DMS53 treated with DMSO at 0.1 percent for 48 hours (cell line): ENCODE measurements around the gene BBOX1.
"Not testable (repeated sequence)": the region's sequence is repeated elsewhere in the genome, so short reads cannot be mapped to it uniquely, and the experiment has no call there.

Source experiments
- DNase-seq: peaks from one replicate; lab custom pipeline; 2025; ENCODE audit not compliant: unreplicated experiment; lab: John Stamatoyannopoulos, UW

The BBOX1 gene

DNA sequence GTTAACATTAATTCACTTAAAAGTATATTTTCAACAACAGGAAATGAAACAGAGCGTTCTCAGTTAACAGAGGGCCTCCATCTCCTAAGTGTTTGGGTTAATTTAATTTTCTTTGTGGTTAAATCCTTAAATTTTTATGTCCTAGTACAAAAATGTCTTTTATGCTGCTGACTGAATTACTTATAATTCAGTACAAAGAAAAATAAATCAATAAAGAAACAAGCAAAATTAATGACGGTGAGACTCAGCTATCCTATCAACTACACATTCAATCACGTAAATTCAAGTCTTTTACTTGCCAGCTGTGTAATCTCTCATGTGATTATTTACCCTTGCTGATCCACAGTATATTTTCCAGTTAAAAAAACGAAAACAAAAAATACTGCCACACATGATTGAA lies 81.4 kb downstream of the BBOX1 start:
- DNase-seq = no peak

DNA sequence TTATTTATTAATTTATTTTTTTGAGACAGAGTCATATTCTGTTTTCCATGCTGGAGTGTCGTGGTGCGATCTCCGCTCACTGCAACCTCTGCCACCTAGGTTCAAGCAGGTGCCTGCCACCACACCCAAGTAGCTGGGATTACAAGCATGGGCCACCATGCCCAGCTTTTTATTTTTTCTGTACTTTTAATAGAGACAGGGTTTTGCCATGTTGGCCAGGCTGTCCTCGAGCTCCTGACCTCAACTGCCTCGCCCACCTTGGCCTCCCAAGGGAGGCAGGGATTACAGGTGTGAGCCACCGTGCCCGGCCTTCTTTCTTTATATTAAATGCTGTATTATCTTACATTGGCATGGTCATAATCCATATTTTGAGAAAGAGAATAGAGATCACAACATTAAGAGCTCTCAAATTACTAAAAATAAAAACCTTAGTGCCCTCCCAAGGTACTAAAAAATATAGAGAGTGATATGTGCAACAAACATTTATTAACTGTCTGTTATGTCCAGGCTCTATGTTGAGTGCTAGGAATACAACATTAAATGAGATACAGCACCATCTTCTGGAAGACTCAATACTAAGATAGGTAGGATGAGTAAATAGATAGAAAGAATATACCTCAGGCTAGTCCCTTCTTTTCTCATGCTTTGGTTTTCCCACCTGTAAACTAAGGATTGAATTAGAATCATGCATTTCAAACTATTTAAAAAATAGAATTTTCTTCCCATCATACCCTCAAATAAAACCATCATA lies 84.1 kb downstream of the BBOX1 start:
- no peak for DNase-seq

DNA sequence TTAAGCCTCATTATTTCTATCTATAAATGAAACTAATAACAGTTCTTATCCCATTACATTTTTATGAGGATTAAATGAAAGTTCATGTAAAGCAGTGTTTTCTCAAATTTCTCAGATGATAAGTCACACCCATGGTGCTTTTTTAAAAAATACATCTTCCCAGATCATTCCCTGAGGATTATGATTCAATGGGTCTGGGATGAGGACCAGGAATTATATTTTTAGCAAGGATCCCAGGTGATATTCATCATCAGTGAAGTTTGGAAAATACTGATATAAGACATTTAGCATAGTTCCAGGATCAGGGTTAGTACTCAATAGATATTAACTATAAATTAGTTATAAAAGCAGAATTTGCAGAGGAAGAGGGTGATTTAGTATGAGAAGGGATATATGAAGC lies 89.1 kb downstream of the BBOX1 start:
- DNase-seq = no peak

DNA sequence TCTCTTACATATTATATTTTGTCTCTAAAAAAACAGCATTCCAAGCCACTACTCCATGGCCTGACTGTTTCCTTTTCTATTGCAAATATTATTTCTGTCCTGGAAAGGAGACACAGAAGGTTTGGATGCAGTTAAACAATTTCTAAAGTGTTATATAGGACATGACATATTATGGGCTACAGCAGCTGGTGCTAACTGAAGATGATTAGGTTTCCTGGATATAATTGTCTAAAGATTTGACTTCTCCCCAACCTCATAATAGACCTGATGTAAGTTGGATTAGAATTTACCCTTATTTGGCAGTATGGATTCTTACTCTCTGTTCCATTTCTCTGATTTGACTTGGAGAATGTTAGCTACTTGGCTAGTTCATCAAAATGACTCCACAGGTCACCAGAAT lies 90.2 kb downstream of the BBOX1 start:
- DNase-seq = no peak

DNA sequence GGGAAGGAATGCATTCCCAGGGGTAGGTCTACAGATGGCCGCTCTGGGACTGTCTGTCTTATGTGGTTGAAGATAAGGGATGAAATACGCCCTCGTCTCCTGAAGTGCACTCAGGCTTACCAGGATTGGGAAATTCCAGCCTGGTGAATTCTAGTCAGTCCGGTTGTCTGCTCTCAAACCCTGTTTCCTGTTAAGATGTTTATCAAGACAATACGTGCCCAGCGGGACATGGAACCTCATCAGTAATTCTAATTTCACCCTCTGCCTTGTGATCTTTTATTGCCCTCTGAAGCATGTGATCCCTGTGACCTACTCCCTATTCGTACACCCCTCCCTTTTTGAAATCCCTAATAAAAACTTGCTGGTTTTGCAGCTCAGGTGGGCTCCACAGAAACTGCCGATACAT lies 95.3 kb downstream of the BBOX1 start:
- DNase-seq = not testable (repeated sequence)

DNA sequence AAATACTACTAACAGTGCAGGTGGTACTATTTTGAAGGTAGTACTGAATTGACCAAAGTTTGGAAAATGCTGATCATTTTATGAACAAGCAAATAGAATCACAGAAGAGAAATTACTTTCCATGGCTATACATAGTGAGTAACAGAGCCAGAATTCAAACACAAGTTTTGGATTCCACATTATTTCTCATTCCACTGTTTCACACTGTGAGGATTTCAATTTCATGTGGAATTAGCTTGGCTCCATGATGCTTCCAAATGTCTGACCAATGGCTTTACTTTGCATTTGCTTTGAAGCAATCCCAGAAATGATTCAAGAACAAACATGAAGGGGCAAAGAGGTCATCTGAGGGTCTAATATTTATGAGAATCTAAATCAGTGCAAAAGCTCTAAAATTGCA lies 98.1 kb downstream of the BBOX1 start:
- no peak for DNase-seq

DNA sequence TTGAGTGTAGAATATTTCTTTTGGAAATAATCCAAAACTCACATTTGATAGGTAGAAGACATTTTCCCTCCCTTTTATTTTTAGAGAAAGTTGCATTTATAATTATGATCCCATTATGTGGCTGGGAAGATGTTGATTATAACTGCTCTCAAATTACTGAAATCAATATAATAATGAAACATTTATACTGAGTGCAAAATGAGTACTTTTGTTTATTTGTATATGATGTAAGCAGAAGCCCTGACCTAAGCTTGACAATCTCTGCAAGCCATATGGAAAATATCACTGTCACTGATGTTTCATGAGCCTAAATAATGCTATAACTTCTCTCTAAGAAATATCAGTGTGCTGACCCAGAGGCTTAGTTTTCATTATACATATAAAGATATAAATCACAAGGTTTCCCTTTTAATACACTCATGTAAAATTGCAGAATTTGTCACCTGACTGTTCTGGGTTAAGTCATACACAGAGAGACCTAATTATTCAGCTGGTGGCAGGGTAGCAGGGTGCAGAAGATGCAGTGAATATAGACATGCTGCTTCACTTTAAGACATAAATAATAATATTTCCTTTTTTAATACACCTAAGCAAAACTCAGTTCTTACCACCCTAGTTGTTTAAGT lies 99.2 kb downstream of the BBOX1 start:
- no peak for DNase-seq

DNA sequence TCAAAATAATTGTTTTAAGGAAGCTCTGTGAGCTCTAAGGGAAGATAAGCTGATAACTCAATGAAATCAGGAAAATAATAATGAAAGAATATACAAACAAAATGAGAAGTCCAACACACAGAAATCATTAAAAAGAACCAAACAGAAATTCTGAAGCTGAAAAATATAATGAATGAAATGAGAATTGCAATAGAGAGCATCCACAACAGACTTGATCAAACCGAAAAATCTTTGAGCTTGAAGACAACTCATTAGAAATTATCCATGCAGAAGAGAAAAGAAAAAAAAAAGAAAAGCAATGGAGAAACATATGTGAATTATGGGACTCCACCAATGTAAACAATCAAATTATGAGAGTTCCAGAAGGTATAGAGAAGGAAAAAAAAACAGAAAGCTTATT lies 101.0 kb downstream of the BBOX1 start:
- no peak for DNase-seq

DNA sequence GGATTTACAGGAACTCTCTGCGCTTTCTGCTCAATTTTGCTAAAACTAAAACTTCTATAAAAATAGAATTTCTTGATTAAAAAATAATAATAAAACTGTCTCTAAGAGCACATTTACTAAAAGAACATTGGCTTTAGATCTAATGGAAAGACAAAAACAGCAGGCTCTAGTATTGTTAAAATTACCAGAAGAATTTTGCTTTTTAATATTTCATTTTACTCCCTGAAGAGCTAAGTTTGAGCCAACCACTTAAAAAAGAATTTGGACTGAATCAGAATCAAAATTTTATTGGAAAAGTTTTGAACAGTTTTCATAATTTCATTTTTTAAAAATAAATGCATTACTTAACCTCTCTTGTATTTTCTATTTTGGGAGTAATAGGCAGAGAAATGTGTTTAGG lies 107.3 kb downstream of the BBOX1 start:
- no peak for DNase-seq

DNA sequence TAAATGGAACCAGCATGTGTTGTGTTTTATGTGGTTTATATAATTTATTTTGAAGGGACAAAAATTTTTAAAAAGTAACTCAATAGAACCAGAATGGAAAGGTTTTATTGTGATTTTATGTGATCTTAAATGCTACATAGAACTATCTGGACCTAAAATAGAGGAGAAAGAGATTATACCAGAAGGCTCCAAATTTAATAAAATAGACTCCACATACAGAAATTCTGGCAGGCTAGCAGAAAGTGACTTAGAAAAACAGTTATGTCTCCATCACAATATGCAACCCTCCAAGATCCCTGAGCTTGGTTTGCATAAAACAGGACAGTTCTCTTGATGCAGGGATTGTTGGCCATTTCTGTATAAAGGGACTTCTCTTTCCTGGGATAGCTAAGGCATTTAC lies 107.9 kb downstream of the BBOX1 start:
- DNase-seq = no peak

DNA sequence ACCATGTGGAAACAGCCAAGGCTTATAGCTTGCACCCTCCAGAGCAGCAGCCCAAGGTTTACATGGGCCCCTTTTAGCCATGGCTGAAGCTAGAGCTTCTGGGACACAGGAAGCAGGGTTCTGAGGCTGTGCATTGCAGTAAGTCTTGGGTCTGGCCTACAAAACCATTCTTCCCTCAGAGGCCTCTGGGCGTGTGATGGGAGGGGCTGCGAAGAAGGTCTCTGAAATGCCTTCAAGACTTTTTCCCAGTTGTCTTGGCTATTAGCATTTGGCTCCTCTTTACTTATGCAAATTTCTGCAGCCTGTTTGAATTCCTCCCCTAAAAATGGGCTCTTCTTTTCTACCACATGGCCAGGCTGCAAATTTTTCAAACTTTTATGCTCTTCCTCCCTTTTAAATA lies 109.5 kb downstream of the BBOX1 start:
- no peak for DNase-seq

DNA sequence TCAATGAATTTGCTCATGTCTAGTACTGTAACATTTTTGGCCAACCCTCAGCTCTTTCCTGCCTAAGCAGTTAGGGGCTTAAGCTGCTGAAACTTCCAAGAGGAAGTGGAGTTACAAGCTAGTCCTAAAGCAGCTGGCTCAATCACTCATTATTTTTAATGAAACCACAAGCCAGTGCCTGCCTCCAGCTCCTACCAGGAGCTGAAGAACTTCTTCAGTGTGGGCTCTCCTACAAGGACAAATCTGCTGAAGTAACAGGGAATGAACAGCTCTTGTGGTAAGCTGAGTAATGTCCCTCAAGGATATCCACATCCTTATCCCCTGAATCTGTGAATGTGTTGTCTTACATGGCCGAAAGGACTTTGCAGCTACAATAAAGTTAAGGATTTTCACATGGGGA lies 112.5 kb downstream of the BBOX1 start:
- no peak for DNase-seq

DNA sequence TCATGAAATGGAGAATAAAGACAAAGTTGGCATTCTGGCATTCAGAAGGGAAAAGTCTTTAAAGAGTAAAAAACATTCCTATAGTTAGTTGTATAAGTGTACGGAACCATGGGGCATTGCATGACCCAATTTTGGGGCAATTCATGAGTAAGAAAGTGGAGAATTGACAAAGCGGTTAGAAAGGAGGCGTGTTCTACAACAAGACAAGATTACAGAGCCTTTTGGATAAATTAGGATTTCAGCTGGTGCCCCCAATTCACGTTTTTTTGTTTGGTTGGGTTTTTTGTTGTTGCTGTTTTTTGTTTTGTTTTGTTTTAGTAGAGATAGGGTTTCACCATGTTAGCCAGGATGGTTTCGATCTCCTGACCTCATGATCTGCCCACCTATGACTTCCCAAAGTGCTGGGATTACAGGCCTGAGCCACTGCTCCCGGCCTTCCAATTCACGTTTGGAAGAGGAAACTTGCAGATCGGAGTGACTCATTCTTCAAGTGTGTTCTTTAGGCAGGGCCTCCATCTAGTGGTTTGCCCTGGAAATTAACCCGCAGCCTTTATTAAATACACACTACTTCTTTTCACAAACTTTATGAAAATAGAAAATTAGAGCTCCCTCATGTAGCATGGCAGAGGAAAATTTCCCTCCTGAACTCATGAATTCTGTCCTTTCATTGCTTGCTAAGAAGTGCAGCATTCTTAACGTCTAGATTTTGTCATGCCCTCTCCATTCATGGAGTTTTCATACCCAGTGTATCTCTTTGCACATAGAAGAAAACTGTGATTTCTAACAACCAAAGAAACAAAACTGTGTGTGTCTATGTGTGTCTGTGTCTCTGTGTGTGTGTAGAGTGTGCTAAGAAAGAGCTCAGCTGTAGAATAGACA lies 118.1 kb downstream of the BBOX1 start:
- peak; percentile 54 for DNase-seq

DNA sequence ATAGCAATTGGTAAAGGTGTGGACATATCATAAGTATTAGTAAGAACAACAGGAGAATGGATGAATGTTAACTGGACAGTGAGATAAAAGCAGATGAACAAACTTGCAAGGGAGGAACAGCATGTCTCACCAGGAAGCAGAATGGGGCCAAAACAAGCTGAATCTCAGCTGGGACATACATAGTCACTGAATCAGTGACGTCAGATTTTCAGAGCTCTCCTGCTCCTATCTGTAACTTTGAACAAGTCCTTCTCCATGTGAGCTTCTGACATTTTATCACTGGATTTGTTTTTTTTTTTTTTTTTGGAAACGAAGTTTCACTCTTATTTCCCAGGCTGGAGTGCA lies 118.7 kb downstream of the BBOX1 start:
- no peak for DNase-seq

DNA sequence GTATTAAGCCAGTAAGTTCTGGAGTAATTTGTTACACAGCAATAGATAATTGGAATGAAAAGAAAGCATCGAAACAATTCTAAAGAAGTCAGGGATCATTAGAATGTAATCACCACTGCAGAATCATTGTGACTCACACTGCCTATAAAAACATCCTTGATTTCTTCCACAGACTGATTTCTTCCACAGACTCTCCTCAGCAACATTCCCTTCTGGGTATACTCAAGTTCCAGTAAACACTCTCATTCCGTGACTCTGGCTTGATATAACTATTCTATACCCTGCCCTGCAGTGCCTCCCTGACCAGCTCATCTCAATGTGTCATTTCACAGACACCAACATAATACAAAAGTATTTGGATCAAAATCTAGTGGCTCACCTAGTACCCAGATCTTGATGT lies 120.5 kb downstream of the BBOX1 start:
- no peak for DNase-seq

DNA sequence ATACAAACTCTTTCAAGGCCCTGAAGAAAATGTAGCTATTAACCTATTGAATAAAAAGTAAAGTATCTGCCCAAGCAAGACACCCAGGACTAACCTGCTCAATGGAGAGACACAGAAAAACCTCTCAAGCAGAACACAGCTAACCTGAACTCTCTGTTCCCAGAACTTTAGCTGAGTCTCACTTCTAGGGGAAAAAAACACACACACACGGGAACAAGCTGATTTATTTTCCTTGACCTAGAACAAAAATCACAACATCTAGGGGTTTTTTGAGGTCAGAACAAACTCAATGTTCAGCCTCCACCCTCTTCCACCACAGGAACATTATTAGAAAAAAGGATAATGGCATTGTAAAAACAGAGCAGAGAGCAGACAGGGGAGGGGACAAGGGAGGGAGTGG lies 121.6 kb downstream of the BBOX1 start:
- DNase-seq = no peak

DNA sequence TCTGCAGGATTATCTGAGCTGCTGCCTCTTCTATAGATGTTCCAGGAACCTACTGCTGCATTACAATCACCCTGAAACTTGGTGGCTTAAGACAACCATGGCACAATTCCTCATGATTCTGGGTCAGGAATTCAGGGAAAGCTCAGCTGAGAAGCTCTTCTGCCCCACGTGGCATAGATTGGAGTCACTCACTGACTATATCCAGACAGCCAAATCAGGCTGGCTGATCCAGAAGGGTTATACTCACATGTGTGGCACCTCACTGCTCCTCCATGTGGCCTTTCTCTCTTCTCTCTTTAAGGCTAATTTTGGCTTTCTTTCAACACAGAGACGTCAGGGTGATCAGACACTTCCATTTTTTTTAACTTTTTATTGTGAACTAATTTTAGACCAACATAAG lies 125.5 kb downstream of the BBOX1 start:
- DNase-seq = no peak

DNA sequence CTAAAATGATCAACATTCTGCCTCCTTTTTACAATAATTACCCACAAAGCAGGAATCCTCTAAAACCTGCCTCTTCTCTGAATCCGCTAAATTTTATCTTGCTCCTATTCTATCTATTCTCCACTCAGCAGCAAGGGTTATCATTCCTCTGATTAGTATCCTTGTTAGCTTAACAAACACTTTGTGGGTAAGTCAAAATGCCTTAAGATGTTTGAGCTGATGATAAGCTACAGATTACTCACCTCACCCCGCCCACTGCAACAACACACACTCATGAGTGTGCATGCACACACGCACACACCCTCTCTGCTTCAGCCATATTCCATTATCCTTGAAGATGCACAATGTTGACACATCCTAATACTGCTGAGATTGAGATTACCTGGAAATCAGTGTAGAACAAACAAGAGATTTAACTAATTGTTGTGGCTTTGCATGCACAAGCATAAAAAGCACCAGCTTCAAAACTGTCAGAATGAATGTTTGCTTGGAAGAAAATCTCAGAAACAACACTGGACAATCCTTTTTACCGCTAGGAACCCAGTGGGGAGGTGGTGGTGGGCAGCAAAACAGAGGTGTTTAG lies 130.9 kb downstream of the BBOX1 start:
- DNase-seq = no peak

DNA sequence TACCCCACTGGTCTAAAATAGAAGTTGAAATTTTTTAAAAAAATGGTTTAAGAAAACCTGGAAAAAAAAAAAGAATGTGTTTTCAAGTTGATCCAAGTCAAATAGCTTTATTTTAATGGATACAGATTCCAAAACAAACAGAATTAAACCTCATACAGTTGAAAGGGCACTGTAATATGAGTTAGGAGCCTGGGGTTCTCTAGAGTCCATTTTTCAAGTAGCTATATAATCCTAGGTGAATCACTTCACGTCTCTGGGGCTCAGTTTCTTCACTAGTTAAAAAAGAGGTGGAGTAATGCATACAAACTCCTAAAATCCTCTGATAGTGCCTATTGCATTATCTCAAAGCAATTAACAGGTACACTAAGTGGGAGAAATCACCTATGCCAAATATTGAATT lies 132.9 kb downstream of the BBOX1 start:
- no peak for DNase-seq

DNA sequence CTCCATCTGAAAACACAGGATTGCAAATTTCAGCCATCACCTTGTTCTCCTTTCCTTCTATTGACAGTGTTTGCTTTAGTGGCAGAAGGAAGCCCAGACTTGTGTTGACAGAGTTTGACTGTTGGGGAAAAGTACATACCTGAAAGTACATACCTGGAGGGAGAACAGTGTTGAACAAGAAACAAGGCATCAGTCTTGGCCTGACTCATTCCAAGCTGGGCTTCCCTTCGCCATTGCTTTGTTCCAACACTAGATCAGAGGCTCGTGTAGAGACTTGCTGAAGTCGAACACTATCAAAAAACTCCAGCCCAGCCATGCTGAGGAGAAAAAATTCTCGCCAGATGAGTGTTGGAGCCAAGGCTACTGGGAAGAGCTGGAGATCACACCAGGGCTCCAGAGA lies 133.4 kb downstream of the BBOX1 start:
- peak; percentile 29 for DNase-seq

DNA sequence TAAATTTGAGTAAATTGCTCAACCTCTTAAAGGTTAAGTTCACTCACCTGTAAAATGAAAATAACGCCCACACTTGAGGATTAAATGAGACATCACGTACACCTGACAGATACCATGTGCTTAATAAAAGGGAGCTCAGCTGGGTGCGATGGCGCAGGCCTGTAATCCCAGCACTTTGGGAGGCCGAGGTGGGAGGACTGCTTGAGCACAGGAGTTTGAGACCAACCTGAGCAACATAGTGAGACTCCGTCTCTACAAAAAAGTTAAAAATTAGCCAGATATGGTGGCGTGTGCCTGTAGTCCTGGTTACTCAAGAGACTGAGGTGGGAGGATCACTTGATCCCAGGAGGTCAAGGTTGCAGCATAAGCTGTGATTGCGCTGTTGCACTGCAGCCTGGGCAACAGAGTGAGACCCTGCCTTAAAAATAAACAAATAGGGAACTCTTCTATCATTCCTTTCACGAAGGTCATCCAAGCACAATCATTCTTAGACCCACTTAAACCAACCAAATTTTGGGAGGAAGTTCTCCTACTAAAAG lies 134.1 kb downstream of the BBOX1 start:
- no peak for DNase-seq

DNA sequence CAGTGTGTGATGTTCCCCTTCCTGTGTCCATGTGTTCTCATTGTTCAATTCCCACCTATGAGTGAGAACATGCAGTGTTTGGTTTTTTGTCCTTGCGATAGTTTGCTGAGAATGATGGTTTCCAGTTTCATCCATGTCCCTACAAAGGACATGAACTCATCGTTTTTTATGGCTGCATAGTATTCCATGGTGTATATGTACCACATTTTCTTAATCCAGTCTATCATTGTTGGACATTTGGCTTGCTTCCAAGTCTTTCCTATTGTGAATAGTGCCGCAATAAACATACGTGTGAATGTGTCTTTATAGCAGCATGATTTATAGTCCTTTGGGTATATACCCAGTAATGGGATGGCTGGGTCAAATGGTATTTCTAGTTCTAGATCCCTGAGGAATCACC lies 134.9 kb downstream of the BBOX1 start:
- DNase-seq = not testable (repeated sequence)
